Mononuclear cell (primary cell): ENCODE measurements around the gene SMIM27. TPM values are rescaled to one million over a fixed set of nuclear protein-coding genes. Genes with fewer than 3 reads are reported as not detected.
"Not testable (repeated sequence)": the region's sequence is repeated elsewhere in the genome, so short reads cannot be mapped to it uniquely, and the experiment has no call there.

Experiments used
- H3K27me3 ChIP-seq: 2 replicates; pipeline ENCODE4 v1.6.0; 2011; ENCODE audit warnings: low read length, control low read depth; ENCODE audit not compliant: insufficient read depth
- H3K4me1 ChIP-seq: 2 replicates; pipeline ENCODE4 v1.5.1; 2011; ENCODE audit warnings: mild to moderate bottlenecking, low read length, control low read depth; ENCODE audit not compliant: insufficient read depth
- H3K4me3 ChIP-seq: 2 replicates; pipeline ENCODE4 v1.5.1; 2011; ENCODE audit warnings: mild to moderate bottlenecking, low read length, moderate library complexity
- H3K9me3 ChIP-seq: 2 replicates; pipeline ENCODE4 v1.5.1; 2011; ENCODE audit warnings: low read depth, mild to moderate bottlenecking, control low read depth, low read length
- total RNA-seq: library from RNA; depleted of rRNA; stranded (reverse); fragments of >200 nt; gene quantifications from one replicate; pipeline ENCODE4 v1.2.3, GENCODE V29; 2012

SMIM27 gene
- total RNA-seq, 1 donor, result 6.8 TPM

GRCh38 chr9:32545884-32546283, 6.2 kb upstream of the SMIM27 start:
- peaks cover 16% of the 10 kb centered on the region for H3K4me1 ChIP-seq
- no peaks in the 10 kb centered on the region for H3K27me3 ChIP-seq
- H3K9me3 ChIP-seq, result no peaks in the 10 kb centered on the region
- H3K4me3 ChIP-seq, result no peak overlapping the region

- not testable (repeated sequence) for H3K27me3 ChIP-seq, H3K4me3 ChIP-seq, H3K9me3 ChIP-seq
- peaks cover 25% of the 10 kb centered on the region for H3K4me1 ChIP-seq
Observed at GRCh38 chr9:32548213-32548612, 3.9 kb upstream of the SMIM27 start.

GRCh38 chr9:32550150-32550561, 2.0 kb upstream of the SMIM27 start:
- H3K27me3 ChIP-seq, result no peaks in the 10 kb centered on the region
- peak overlapping the region; percentile 74 for H3K4me3 ChIP-seq
- no peaks in the 10 kb centered on the region for H3K9me3 ChIP-seq
- peaks cover 27% of the 10 kb centered on the region for H3K4me1 ChIP-seq

- peaks cover 27% of the 10 kb centered on the region for H3K4me1 ChIP-seq
- H3K4me3 ChIP-seq, result peak overlapping the region; percentile 74
- no peaks in the 10 kb centered on the region for H3K9me3 ChIP-seq
- H3K27me3 ChIP-seq, result no peaks in the 10 kb centered on the region
Observed at GRCh38 chr9:32550562-32551275, 1.4 kb upstream of the SMIM27 start.

GRCh38 chr9:32551276-32552051, 663 bp upstream of the SMIM27 start:
- no peaks in the 10 kb centered on the region for H3K9me3 ChIP-seq
- peak overlapping the region; percentile 74 for H3K4me3 ChIP-seq
- no peaks in the 10 kb centered on the region for H3K27me3 ChIP-seq
- H3K4me1 ChIP-seq, result peaks cover 27% of the 10 kb centered on the region

- no peaks in the 10 kb centered on the region for H3K27me3 ChIP-seq
- no peaks in the 10 kb centered on the region for H3K9me3 ChIP-seq
- peaks cover 33% of the 10 kb centered on the region for H3K4me1 ChIP-seq
- H3K4me3 ChIP-seq, result no peak overlapping the region
Observed at GRCh38 chr9:32554107-32554506, 2.0 kb downstream of the SMIM27 start.

- Histone ChIP-seq H3K4me1 (peaks cover 30% of the 10 kb centered on the region), H3K9me3 (no peaks in the 10 kb centered on the region), H3K4me3 (no peak overlapping the region), H3K27me3 (no peaks in the 10 kb centered on the region)
Observed at GRCh38 chr9:32554591-32554990, 2.5 kb downstream of the SMIM27 start.

- peaks cover 10% of the 10 kb centered on the region for H3K4me1 ChIP-seq
- no peaks in the 10 kb centered on the region for H3K9me3 ChIP-seq
Observed at GRCh38 chr9:32558408-32558934, 6.3 kb downstream of the SMIM27 start.

GRCh38 chr9:32565967-32566366, 13.8 kb downstream of the SMIM27 start:
- H3K4me3 ChIP-seq, result no peak overlapping the region
- no peaks in the 10 kb centered on the region for H3K27me3 ChIP-seq
- no peaks in the 10 kb centered on the region for H3K9me3 ChIP-seq
- no peaks in the 10 kb centered on the region for H3K4me1 ChIP-seq

More at GRCh38 chr9:32558408-32558934, 6.3 kb downstream of the SMIM27 start:
- no peak overlapping the region for H3K4me3 ChIP-seq
- H3K27me3 ChIP-seq, result no peaks in the 10 kb centered on the region

GRCh38 chr9:32566770-32567169, 14.6 kb downstream of the SMIM27 start:
- no peak overlapping the region for H3K4me3 ChIP-seq
- no peaks in the 10 kb centered on the region for H3K27me3 ChIP-seq
- H3K4me1 ChIP-seq, result peaks cover 5% of the 10 kb centered on the region
- no peaks in the 10 kb centered on the region for H3K9me3 ChIP-seq

GRCh38 chr9:32570262-32570661, 18.1 kb downstream of the SMIM27 start:
- H3K27me3 ChIP-seq, result no peaks in the 10 kb centered on the region
- no peaks in the 10 kb centered on the region for H3K9me3 ChIP-seq
- H3K4me3 ChIP-seq, result no peak overlapping the region
- H3K4me1 ChIP-seq, result peaks cover 15% of the 10 kb centered on the region

GRCh38 chr9:32571969-32572899, 20.1 kb downstream of the SMIM27 start:
- Histone ChIP-seq H3K4me1 (peaks cover 15% of the 10 kb centered on the region), H3K9me3 (no peaks in the 10 kb centered on the region), H3K27me3 (peaks cover 4% of the 10 kb centered on the region), H3K4me3 (peak overlapping the region; percentile 94)

GRCh38 chr9:32572900-32573523, 20.9 kb downstream of the SMIM27 start, which contains the start of gene NDUFB6:
NDUFB6 (minus strand) TSS chr9:32573159; CDS start chr9:32573060, 99 bp downstream.
- peak within 1 kb of the TSS; percentile 94 for H3K4me3 ChIP-seq
- H3K4me1 ChIP-seq, result peaks cover 15% of the 10 kb centered on the region
- H3K9me3 ChIP-seq, result no peaks in the 10 kb centered on the region
- peaks cover 4% of the 10 kb centered on the region for H3K27me3 ChIP-seq

- peaks cover 15% of the 10 kb centered on the region for H3K4me1 ChIP-seq
- no peaks in the 10 kb centered on the region for H3K9me3 ChIP-seq
- no peak overlapping the region for H3K4me3 ChIP-seq
- H3K27me3 ChIP-seq, result peaks cover 4% of the 10 kb centered on the region
Observed at GRCh38 chr9:32573821-32574220, 21.7 kb downstream of the SMIM27 start.
